GM21619 (cell line): ENCODE results near the gene ANKRD11.

Experiments used
- ATAC-seq: cut with Tn5 transposase; IDR thresholded peaks from one replicate; pipeline ENCODE4 v1.9.1; 2021; ENCODE audit not compliant: unreplicated experiment

The ANKRD11 gene

DNA sequence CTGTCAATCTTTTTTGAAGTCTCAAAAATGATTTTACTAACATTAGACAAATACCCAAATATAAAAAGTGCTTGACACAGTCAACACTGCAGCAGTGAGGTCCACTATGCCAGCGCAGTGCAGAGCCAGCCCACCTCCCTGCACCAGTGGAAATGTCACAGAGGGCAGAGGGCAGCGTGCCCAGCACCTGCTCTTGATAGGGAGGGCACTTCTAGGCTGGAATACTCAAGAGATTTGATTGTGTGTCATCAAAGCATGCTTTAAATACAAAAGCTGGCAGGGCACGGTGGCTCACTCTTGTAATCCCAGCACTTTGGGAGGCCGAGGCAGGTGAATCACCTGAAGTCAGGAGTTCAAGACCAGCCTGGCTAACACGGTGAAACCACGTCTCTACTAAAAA lies 136.0 kb downstream of the ANKRD11 start:
- no peak for ATAC-seq

DNA sequence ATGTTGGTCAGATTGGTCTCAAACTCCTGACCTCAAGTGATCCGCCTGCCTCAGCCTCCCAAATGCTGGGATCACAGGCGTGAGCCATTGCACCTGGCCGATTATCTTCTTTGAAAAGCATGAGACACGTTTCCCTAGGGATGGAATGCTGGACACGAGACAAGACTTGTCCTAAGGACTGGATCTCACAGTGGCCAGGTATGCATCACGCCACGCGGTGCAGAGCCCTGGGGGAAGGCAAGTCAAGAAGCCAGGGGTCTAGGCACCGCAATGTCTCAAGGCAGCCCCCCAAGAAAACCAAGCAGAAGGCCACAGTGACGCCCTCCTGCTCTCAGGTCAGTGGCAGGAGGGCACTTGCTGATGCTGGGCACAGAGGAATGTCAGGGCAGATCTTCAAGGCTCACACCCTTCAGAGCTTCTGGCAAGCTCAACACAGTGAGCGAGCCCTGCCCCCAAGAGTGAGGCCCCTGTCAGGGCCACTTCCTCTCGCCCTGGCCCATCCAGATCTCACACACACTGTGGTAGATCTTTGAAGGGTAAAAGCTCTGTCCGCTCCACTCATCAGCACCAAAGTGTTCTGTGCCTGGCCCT lies 138.2 kb downstream of the ANKRD11 start:
- no peak for ATAC-seq

- no peak for ATAC-seq
These were observed 138.7 kb downstream of the ANKRD11 start for GRCh38 chr16:89351645-89352044.

DNA sequence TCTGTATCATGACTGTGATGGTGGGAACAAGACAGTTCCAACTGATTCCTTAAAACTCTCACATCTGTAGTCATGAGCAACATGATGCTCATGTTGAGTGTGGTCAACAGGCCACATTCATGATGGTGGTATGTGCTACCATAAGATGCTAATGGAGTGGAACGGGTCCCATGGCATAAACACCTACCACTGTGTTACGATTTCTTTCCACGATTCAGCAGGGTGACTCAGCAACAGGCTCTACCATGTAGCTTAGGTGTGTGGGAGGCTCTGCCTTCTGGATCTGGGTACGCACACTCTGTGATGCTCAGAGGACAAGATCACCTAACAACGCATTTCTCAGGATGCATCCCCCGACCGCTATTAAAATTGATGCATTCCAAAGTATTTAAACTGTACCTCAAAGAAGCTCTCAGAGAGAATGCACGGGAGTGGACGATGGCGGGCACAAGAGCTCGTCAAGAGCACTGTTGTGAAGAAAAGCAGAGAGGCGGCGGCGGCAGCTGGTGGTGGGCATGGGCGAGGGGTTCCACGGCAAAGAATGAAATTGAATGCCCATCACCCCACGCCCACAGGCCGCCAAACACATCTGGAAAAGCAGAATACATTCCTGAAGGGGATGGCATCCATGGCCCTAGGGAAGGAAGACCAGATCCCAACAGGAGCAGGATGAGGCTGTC lies 139.5 kb downstream of the ANKRD11 start:
- no peak for ATAC-seq

DNA sequence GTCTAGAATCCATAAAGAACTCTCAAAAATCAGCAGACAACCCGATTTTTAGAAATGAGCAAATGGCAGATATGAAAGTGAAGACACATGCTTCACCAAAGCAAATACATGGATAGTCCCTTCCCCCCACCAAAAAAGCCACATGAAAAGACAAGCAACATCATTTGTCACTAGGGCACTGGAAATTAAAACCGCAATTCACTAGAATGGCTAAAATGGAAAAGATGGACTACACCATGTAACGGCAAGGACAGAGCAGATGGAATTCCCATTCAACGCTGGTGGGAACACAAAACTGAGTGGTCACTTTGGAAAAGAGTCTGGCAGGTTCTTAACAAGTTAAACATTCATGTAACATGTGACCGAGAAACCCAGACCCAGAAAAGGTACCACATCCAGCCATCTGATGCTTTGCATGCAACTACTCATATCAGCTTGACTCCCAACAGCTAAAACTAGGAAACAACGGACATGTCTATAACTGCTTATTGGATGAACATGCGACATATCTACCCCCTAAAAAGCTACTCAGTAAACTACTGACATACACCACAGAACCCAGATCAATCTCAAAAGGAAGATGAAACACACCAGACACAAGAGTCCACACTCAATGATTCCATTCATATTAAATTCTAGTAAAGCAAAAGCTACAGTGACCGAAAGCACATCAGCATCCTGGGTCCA lies 140.3 kb downstream of the ANKRD11 start:
- no peak for ATAC-seq

- ATAC-seq: no peak
These were observed 142.6 kb downstream of the ANKRD11 start for GRCh38 chr16:89347807-89348206.

DNA sequence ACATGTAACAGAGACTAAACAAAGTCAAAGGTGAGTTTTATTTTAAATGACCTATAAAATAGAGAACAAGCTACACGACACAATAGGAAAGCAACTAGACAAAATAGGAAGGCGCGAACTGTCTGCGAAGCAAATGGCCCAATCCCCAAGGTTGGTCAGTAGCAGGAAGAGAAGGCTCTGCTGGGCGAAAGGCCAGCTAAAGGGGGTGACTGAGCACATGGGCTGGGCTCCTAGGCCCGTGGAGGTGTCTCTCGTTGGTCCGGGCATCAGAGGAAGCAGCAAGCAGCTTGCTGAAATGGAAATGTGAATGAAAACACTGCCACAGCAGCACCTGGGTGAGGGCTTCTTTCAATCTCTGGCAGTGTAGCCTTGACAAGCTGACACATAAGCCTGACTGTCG lies 143.5 kb downstream of the ANKRD11 start:
- ATAC-seq: no peak

DNA sequence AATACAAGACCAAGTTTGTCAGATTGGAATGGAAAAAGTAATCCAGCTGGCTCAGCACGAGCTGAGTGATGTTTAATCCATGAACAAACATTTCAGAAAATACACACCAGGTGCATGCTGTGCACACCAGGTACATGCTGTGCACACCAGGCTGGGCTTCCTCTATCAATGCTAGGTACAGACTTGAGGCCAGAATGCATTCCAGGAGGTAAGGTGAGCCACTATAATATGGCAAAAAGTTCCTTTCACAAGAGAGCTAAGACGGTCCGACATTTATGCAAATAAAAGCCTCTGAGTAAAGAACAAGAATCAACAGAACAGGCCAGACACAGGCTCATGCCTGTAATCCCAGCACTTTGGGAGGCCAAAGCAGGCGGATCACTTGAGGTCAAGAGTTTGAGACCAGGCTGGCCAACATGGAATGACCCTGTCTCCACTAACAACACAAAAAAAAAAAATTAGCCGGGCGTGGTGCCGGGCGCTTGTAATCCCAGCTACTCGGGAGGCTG lies 144.7 kb downstream of the ANKRD11 start:
- no peak for ATAC-seq

DNA sequence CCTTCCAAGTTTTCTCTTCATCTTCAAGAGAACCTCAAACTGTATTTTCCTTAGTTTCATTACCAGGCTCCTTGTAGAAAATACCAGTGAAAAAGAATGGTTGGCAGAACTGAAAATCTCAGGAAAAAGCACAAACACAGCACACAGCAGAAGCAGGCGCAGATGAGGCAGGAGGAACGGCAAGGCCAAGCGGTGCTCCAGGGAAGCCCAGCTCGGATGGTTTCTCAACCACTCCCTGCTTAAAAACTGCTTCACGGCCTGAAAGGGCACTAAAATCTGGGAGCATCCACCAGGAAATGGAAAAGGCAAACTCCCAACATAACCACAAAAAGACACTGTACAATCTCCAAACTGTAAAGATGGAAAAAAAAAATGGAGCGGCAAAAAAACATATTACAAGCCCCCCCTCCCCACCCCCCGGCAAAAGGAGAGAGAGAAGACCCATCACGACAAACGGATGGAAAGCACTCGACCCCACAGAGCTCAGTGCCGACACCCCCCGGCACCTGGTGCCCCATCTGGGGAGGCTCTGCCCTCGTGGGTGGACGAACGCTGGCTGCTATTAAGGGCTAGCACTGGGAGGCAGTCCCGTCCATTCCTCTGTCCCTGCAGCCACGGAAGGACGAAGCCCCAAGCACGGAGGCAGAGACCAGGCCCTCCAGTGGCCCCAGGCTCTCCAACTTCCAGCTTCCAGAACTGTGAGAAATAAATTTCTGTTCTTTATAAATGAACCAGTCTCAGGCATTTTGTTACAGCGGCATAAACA lies 145.3 kb downstream of the ANKRD11 start:
- no peak for ATAC-seq

DNA sequence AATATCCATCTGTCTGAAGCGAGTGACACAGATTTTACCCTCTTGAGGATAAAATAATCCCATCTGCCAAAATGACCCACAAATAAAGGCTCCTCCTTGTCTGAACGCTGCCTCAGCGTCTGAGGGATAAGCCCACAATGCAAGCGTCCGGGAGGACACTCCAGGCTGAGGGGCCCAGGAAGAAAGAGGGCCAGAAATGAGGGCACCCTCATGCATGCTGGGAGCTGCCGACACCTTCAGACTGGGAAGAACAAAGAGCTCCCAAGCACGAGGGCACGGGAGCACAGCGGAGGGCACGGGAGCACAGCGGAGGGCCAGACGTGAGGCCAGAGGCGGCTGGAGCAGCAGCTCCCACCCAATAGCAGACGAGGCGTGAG lies 145.9 kb downstream of the ANKRD11 start:
- no peak for ATAC-seq

- no peak for ATAC-seq
These were observed 146.6 kb downstream of the ANKRD11 start for GRCh38 chr16:89343501-89344457.

DNA sequence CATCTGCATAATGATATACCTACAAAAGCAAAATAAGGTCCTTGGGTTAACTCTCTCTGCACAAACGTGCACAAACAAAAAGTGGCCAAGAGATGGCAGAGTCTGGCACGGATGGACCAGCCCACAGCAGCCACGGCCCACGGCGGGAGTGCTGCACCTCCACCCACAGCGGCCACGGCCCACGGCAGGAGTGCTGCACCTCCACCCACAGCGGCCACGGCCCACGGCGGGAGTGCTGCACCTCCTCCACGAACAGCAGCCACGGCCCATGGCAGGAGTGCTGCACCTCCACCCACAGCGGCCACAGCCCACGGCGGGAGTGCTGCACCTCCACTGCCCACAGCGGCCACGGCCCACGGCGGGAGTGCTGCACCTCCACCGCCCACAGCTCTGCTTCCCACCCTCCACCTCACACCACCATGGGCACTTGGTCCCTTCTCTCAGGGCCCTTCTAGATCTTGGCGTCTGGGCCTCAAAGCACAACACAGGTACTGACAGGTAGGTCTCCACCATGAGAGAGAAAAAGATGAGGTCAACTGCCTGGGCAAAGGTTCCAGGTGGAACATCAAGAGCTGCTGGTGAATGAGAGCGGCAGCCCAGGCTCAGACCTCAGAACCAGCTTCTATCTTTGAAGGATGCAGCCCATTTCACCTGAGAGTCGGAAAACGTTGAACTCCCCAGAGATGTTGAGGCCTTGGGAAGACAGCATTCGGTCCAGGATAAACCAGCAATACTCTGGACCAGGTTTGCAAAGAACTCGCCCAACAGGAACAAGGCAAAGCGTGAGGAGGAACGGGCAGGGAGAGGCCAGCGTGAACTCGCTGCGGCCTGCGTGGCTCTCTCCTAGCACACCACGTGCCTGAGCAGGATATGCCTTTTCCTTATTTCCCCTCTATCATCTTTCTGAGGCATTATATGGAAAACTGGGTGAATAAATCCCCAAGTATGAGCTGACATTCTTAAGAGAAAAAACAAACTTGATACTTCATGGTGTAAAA lies 148.4 kb downstream of the ANKRD11 start:
- ATAC-seq: no peak

DNA sequence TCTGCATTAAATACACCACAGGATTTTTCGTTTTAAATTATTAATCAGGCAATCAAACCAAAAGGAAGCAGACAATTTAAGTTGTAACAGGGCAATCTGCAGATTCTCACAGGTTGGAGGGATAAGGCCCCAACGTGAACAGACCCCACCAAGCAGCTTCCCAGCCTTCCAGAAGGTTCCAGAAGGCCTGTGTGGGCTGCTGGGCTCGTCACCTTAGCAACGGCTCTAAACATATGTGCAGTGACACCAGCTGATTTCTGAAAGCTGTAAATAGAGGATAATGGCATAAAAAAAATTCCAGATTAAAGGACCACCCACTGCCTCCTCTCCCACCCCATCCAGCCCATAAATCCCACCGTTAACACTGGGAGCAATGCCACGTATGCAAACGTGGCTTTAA lies 149.1 kb downstream of the ANKRD11 start:
- ATAC-seq: no peak

GRCh38 chr16:89338863-89339262 lies 151.5 kb downstream of the ANKRD11 start:
- no peak for ATAC-seq

- no peak for ATAC-seq
These were observed 152.4 kb downstream of the ANKRD11 start for GRCh38 chr16:89337965-89338364.

DNA sequence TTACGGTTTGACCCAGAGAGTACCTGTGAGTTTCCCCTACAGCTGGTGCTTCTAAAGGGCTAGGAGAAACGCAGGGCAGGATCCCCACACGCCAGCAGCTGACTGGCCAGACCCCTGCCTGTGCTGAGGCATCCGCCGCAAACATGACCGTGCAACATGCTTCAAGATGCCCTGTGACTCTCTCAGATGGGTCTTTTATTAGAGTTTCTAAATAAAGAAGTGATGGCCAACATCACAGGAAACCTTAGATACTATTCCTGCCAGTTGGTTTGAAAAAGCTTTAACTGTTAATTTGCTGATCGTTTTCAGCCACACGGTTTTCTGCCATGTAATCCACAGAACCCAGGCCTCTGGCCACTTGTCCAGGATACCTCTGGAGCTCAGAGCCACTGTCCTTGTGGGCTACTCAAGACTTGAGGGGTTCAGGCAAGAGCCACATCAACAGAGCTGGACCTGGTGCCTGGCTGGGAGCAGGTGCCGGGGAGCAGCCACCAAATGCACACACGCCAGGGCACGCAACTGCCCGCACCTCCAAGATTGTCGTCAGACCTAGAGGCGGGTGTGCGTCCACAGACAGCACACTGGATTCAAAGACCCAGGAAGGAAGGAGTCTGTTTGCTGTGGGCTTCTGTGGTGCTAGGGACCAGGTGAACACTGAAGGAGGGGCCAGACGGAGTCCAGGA lies 154.4 kb downstream of the ANKRD11 start:
- no peak for ATAC-seq

GRCh38 chr16:89334988-89335802 lies 155.2 kb downstream of the ANKRD11 start:
- no peak for ATAC-seq

DNA sequence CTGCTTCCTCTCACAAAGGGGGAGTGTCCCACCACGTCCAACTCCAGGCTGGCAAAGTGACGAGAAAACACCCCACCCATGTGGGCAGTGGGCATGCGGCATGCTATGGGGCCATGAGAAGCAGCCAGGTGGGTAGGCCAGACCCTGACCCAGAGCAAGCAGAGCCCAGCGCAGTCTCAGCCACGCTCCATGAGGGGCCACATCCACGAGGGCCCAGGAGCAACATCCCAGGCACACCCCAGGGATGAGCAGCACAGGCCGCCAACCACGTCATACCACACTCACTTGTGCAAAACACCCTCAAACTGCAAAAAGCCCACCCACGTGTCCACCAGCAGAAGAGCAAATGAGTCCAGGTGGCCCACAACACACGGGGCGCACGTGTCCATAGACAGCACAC lies 155.9 kb downstream of the ANKRD11 start:
- no peak for ATAC-seq
